Inferior parietal cortex (tissue), 1 donor: ENCODE data around the gene CTRL.
"Not testable (repeated sequence)": the region's sequence is repeated elsewhere in the genome, so short reads cannot be mapped to it uniquely, and the experiment has no call there.

Source experiments
- DNase-seq: peaks from one replicate; pipeline ENCODE4 v3.0.0-alpha.2; 2016; ENCODE audit errors: extremely low spot score

CTRL gene

DNA sequence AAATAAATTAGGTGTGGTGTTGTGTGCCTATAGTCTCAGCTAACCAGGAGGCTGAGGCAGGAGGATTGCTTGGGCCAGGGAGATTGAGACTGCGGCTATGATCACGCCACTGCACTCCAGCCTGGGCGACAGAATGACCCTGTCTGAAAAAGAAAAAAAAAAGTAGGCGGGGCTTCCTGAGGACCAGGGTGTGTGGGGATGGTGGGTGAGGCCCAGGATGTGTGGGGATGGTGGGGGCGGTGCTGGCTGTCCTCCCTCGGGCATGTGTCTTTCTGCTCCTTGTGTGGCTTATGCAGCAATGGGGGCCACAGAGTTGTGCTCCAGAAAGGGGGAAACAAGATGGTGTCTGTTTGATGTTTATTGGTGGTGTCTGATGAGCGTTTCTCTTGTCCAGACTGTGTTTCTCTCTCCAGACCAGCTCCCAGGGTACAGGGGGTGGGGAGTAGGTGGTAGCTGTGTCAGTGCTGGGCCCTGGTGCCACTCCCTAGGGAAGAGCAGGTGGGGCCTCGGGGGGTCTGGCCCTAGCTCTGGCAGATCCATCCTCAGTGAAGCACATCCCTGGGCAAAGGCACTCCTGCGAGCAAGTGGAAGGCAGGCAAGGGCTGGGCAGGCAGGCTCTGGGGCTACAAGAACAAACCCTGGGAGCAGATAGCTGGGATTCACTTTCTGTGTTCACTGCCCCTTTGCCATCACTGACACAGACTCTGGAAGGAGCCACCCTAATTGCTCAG, 10.0 kb upstream of the CTRL start:
- DNase-seq, result no peak

DNA sequence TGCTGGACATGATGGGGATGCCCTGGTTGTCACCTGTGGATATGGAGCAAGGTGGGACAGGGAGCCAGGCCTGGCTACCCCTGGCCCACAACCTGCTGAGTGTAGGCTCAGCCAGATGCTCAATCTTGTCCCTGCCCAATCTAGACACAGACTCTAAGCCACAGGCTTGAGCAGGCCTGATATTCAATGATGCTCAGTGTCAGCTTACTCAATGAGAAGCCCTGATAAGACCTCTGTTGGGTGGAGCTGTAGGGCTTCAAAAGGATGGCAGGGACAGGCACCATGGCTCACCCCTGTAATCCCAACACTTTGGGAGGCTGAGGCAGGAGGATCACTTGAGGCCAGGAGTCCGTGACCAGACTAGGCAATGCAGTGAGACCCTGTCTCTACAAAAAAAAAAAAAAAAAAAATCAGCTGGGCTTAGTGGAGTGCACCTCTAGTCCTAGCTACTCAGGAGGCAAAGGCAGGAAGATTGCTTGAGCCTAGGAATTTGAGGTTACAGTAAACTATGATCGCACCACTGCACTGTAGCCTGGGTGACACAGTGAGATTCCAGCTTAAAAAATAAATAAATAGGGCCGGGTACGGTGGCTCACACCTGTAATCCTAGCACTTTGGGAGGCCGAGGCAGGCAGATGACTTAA, 8.9 kb upstream of the CTRL start:
- DNase-seq, result no peak

GRCh38 chr16:67939507-67940445, 8.1 kb upstream of the CTRL start:
- no peak for DNase-seq

GRCh38 chr16:67937713-67938112, 6.1 kb upstream of the CTRL start:
- DNase-seq, result not testable (repeated sequence)

- peak; percentile 60 for DNase-seq
Observed at GRCh38 chr16:67936880-67937605, 5.4 kb upstream of the CTRL start.

DNA sequence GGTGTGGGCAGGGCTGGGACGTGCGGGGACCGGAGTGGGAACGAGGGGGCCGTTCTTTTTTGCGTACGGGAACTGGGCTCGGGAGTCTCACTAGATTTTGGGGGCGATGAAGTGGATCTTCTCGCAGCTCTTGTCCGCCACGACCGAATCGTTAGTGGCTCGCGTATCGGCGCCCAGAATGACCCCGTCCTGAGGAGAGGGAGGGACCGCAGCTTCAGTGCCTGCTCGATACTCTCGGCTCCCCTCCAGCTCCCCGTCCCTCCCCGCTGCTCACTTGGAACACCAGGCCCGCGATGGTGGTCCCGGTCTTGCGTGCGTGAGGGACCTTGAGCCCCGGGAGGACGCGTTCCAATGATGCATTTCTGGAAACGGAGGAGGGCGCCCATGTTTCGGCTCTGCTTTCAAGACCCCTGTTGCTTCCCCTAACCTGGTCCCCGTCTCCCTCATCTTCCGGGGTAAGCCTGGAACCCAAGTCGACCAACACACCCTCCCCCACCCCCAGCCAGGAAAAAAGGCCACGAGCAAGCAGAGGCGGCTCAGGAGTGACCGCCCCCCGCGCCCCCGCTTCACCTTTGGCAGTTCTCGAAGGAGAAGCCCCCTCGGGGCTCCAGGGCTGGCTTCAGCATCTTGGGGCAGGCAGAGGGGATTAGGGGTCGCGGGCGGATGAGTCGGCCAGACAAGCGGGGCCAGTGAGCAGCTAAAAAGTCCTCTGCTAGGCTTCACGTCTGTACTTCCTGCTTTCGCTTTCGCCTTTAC, 4.6 kb upstream of the CTRL start, which contains the start of gene PSMB10:
TSS of gene PSMB10 (minus strand) at position 727 of the 756 bp plus-strand sequence. CDS start at position 626, 101 bp downstream.
- no peak for DNase-seq

- peak; percentile 95 for DNase-seq
Observed at GRCh38 chr16:67935402-67936123, 3.9 kb upstream of the CTRL start.

- no peak for DNase-seq
Observed at GRCh38 chr16:67935101-67935401, 3.4 kb upstream of the CTRL start.

DNA sequence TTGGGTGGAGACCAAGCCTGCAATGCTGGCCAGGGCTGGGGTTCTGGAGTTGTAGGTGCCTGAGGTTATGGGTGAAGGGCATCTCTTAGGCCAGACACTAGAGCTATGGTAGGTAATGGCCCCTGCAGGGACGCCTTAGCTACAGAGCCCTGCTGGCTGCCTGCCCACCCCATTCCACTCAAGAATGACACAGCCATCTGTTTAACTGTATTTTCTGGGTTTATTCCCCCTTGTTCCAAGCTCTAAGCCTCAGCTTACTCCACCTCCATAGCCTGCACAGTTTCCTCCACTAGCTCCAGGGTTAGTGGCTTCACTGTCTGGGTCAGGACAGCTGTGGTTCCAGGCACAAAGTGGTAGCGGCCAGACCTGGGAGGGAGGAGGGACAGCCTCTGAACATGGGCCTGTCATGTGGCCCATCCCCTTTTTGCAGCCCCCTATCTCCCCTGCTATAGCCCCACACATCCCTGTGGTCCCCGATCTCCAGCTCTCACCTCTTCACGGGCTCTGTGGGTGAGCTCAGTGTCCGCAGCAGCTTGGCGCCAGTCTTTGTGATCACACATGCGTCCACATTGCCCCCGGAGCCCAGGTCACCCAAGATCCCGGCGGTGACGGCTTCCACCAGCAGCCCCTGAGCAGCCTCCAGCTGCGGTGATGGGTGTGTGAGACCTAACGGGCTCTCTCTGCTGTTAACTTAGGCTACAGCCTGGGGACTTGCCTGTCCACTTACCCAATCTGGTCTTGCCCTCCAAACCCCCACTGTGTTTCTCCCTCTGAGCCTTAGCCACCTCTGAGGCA, 2.8 kb upstream of the CTRL start:
- DNase-seq, result no peak

DNA sequence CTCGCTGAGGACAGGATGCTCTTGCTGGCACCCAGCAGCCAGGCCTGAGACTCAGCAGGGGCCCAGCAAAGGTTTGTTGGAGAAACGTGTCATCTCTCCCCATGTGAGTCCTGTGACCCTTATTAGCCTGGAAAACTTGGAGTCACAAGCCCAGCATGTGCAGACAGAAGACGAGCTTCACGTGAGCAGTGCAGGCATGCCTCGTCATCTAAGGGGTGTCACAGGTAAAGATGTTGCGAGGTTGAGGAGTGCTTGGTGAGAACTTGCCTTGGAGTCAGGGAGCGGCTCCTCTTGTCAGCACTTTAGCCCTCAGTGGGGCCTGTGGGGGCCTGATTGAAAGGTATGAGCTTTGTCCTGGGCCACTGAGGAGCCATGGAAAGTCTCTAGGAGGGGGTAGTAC, 2.1 kb upstream of the CTRL start:
- DNase-seq, result no peak

DNA sequence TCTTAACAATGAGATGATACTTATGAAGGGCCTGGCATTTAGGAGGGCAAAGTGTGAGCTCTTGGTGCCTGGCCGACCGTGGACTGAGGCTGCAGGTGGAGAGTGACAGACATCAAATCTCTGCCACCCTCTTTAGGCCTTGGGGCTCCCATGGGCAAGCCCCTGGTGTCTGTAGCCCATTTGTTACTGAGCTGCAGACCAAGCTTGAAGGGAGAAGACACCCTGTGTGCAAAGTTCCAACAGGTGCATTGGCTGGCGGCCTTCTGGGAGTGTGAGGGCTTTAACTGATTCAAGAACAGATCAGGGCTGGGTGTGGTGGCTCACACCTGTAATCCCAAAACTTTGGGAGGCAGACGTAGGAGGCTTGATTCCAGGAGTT, 789 bp upstream of the CTRL start:
- DNase-seq, result no peak

GRCh38 chr16:67930678-67931211, 917 bp downstream of the CTRL start:
- no peak for DNase-seq

GRCh38 chr16:67930191-67930590, 1.5 kb downstream of the CTRL start:
- DNase-seq, result no peak

- peak; percentile 81 for DNase-seq
Observed at GRCh38 chr16:67928561-67929364, 2.9 kb downstream of the CTRL start.

DNA sequence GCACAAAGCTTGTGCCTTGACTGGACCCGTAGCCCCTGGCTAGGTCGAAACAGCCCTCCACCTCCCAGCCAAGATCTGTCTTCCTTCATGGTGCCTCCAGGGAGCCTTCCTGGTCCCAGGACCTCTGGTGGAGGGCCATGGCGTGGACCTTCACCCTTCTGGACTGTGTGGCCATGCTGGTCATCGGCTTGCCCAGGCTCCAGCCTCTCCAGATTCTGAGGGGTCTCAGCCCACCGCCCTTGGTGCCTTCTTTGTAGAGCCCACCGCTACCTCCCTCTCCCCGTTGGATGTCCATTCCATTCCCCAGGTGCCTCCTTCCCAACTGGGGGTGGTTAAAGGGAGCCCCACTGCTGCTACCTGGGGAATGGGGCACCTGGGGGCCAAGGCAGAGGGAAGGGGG, 3.5 kb downstream of the CTRL start:
- no peak for DNase-seq

DNA sequence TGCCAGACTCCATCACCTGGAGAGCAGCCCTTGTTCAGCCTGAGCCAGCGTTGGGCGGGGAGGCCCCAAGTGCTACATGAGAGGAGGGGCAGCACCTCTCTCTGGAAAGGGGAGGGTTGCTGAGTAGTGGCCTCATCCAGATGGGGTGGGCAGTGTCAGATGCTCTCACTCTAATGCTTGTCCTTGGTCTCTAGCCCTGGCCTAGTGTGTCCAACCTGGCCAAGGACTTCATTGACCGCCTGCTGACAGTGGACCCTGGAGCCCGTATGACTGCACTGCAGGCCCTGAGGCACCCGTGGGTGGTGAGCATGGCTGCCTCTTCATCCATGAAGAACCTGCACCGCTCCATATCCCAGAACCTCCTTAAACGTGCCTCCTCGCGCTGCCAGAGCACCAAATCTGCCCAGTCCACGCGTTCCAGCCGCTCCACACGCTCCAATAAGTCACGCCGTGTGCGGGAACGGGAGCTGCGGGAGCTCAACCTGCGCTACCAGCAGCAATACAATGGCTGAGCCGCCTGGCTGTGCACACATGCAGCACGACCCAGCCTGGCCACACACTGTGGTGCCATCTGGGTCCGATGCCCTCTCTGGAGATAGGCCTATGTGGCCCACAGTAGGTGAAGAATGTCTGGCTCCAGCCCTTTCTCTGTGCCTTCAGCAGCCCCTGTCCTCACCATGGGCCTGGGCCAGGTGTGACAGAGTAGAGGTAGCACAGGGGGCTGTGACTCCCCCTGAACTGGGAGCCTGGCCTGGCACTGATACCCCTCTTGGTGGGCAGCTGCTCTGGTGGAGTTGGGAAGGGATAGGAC, 4.3 kb downstream of the CTRL start:
- no peak for DNase-seq

- DNase-seq, result peak; percentile 60
Observed at GRCh38 chr16:67926181-67926750, 5.4 kb downstream of the CTRL start.
